Type B pancreatic cell (in vitro differentiated cells): ENCODE measurements around the gene TMEM138. TPM values are rescaled to one million over a fixed set of nuclear protein-coding genes. Genes with fewer than 3 reads are reported as not detected.
A peak's percentile ranks its signal among the peaks of the same experiment; 100 is the strongest.

ENCODE experiments used
- DNase-seq: peaks from one replicate; pipeline ENCODE4 v3.0.0; 2021; ENCODE audit warnings: mixed read lengths; ENCODE audit not compliant: unreplicated experiment; ENCODE audit errors: extremely low spot score
- H3K27ac Mint-ChIP-seq: 2 replicates; pipeline ENCODE4 v1.8.0; 2021; ENCODE audit warnings: mild to moderate bottlenecking, mixed read lengths
- H3K27me3 Mint-ChIP-seq: 2 replicates; pipeline ENCODE4 v1.8.0; 2021; ENCODE audit warnings: mixed read lengths
- H3K36me3 Mint-ChIP-seq: 2 replicates; pipeline ENCODE4 v1.8.0; 2021; ENCODE audit warnings: mixed read lengths
- H3K4me1 Mint-ChIP-seq: one replicate; pipeline ENCODE4 v1.8.0; 2021; ENCODE audit warnings: mixed read lengths; ENCODE audit not compliant: unreplicated experiment
- H3K4me3 Mint-ChIP-seq: 2 replicates; pipeline ENCODE4 v1.8.0; 2021; ENCODE audit warnings: mild to moderate bottlenecking, mixed read lengths
- H3K9me3 Mint-ChIP-seq: 2 replicates; pipeline ENCODE4 v1.8.0; 2021; ENCODE audit warnings: mixed read lengths
- CTCF ChIP-seq: fragments of 200-600 bp; sonication (generic); conservative IDR thresholded peaks from 2 replicates; pipeline ENCODE4 v1.5.0; 2021; ENCODE audit warnings: antibody characterized with exemption, mild to moderate bottlenecking
- total RNA-seq: library from RNA; stranded (reverse); gene quantifications from 2 replicates; pipeline ENCODE4 v1.2.1, GENCODE V29; 2021; ENCODE audit warnings: low replicate concordance

TMEM138 gene
- total RNA-seq, 1 donor from 2014 or later = 54.5 TPM

GRCh38 chr11:61401173-61401572, 39.0 kb downstream of the TMEM138 start:
- Mint-ChIP-seq H3K36me3 (peaks cover 19% of the 10 kb centered on the region), H3K27me3 (no peaks in the 10 kb centered on the region), H3K4me3 (no peak overlapping the region), H3K9me3 (no peaks in the 10 kb centered on the region), H3K27ac (peak overlapping the region; percentile 37), H3K4me1 (no peaks in the 10 kb centered on the region)
- no peak for TF ChIP-seq CTCF
- no peak for DNase-seq

GRCh38 chr11:61401573-61401972, 39.4 kb downstream of the TMEM138 start:
- no peak for TF ChIP-seq CTCF
- no peaks in the 10 kb centered on the region for H3K27me3 Mint-ChIP-seq
- H3K9me3 Mint-ChIP-seq = no peaks in the 10 kb centered on the region
- no peaks in the 10 kb centered on the region for H3K4me1 Mint-ChIP-seq
- no peak for DNase-seq
- H3K4me3 Mint-ChIP-seq = no peak overlapping the region
- peaks cover 19% of the 10 kb centered on the region for H3K36me3 Mint-ChIP-seq
- peak overlapping the region; percentile 3 for H3K27ac Mint-ChIP-seq

GRCh38 chr11:61403658-61404057, 41.5 kb downstream of the TMEM138 start:
- H3K9me3 Mint-ChIP-seq = no peaks in the 10 kb centered on the region
- no peak for TF ChIP-seq CTCF
- DNase-seq = no peak
- no peak overlapping the region for H3K27ac Mint-ChIP-seq
- no peaks in the 10 kb centered on the region for H3K4me1 Mint-ChIP-seq
- H3K27me3 Mint-ChIP-seq = no peaks in the 10 kb centered on the region
- H3K36me3 Mint-ChIP-seq = peaks cover 15% of the 10 kb centered on the region
- H3K4me3 Mint-ChIP-seq = no peak overlapping the region

- H3K27ac Mint-ChIP-seq = no peak overlapping the region
These were observed 41.9 kb downstream of the TMEM138 start for GRCh38 chr11:61404103-61404502.

DNA sequence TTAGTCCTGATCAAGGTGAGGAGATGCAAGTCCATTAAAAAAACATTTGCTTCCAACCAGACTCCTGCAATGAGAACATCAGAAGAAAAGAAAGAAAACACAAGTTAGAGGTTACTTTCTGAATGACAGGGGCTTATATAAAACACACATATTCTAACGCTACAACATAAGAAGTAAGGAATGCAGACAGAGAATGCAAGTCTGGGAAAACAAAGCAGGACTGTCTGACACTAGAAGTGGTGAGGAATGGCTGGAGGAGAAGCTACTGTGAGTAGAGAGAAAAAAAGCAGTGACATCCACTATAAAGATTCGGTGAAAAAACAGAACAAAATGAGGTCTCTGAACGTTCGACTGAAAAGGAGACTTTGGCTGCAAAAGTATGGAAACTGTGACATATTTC, 42.5 kb downstream of the TMEM138 start:
- Mint-ChIP-seq H3K36me3 (peaks cover 12% of the 10 kb centered on the region), H3K4me1 (no peaks in the 10 kb centered on the region), H3K4me3 (no peak overlapping the region), H3K27me3 (no peaks in the 10 kb centered on the region), H3K27ac (no peak overlapping the region), H3K9me3 (no peaks in the 10 kb centered on the region)
- no peak for TF ChIP-seq CTCF
- DNase-seq = no peak

More at GRCh38 chr11:61404103-61404502, 41.9 kb downstream of the TMEM138 start:
- no peak for DNase-seq
- Mint-ChIP-seq H3K36me3 (peaks cover 12% of the 10 kb centered on the region), H3K27me3 (no peaks in the 10 kb centered on the region), H3K9me3 (no peaks in the 10 kb centered on the region), H3K4me1 (no peaks in the 10 kb centered on the region), H3K4me3 (no peak overlapping the region)
- TF ChIP-seq CTCF = no peak

GRCh38 chr11:61406067-61406466, 43.9 kb downstream of the TMEM138 start:
- TF ChIP-seq CTCF = no peak
- H3K4me3 Mint-ChIP-seq = no peak overlapping the region
- no peak for DNase-seq
- H3K27me3 Mint-ChIP-seq = no peaks in the 10 kb centered on the region
- H3K9me3 Mint-ChIP-seq = no peaks in the 10 kb centered on the region
- no peak overlapping the region for H3K27ac Mint-ChIP-seq
- H3K36me3 Mint-ChIP-seq = peaks cover 16% of the 10 kb centered on the region
- H3K4me1 Mint-ChIP-seq = no peaks in the 10 kb centered on the region
